Colonic mucosa (tissue), 4 donors: Measurements from ENCODE around the gene TRIM64C. TPM values are rescaled to one million over a fixed set of nuclear protein-coding genes. Genes with fewer than 3 reads are reported as not detected.
"Not testable (repeated sequence)": the region's sequence is repeated elsewhere in the genome, so short reads cannot be mapped to it uniquely, and the experiment has no call there.

Experiments
- DNase-seq: peaks from one replicate; pipeline ENCODE4 v3.0.0-alpha.2; 2020
- H3K27ac ChIP-seq: fragments of 200-600 bp; one replicate; pipeline ENCODE4 v1.8.0; 2021
- H3K27me3 ChIP-seq: fragments of 200-600 bp; one replicate; pipeline ENCODE4 v1.8.0; 2021
- H3K36me3 ChIP-seq: fragments of 200-600 bp; one replicate; pipeline ENCODE4 v1.8.0; 2021
- H3K4me1 ChIP-seq: fragments of 200-600 bp; one replicate; pipeline ENCODE4 v1.8.0; 2021; ENCODE audit warnings: mild to moderate bottlenecking
- H3K4me3 ChIP-seq: fragments of 200-600 bp; one replicate; pipeline ENCODE4 v1.8.0; 2021
- H3K9ac ChIP-seq, 2 donors: one replicate each; pipeline ENCODE4 v1.7.0; 2013; ENCODE audit warnings: control low read depth in 2 of 2, low read depth in 2 of 2, low read length in 2 of 2
- H3K9me3 ChIP-seq: fragments of 200-600 bp; one replicate; pipeline ENCODE4 v1.8.0; 2021
- intact Hi-C: fragments of 100-400 bp; cut with DNase I; formaldehyde crosslinking; loops from one replicate; pipeline ENCODE4 v1.14.1; 2022
- total RNA-seq, 2 donors: library from RNA; stranded (reverse); fragmentation: NEBNext Ultra II Directional in 1 of 2; extraction: Animal tissue kit (Norgen Biotek cat#: 25700) in 1 of 2; gene quantifications; one replicate each; pipeline ENCODE4 v1.2.1, GENCODE V29; 2021
- donor health status: healthy.
- donor health status: DM: no; HTN: no; CAD: no.
- donor health status: DM: no; HTN: no; CAD: no.

Gene TRIM64C
- total RNA-seq, result not detected

DNA sequence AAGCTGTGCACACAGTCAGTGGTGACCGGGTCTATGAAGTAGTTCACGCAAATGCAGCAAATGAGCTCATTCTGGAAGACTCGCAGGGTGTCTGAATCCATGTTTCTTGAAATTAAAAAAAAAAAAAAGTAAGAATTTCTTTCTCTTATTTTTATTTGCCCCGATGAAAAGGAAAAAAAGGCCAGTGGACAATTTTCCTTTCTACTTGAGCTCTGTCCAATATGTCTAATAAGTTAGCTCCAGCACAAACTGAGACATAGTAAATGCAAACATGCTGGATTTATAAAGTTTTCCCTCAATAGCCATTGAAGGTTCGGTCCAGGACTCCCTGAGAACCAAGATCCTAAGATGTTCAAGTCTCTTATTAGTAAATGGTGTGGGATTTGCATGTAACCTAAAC lies at the start of gene TRIM64C:
Gene TRIM64C, minus strand, starts transcription at position 101 of the 400 bp plus-strand sequence. Its CDS starts 0 bp downstream, at position 101.
- H3K27me3 ChIP-seq, H3K4me3 ChIP-seq, H3K9ac ChIP-seq, H3K27ac ChIP-seq, H3K36me3 ChIP-seq, H3K4me1 ChIP-seq, H3K9me3 ChIP-seq, DNase-seq, intact Hi-C loops: not testable (repeated sequence)

DNA sequence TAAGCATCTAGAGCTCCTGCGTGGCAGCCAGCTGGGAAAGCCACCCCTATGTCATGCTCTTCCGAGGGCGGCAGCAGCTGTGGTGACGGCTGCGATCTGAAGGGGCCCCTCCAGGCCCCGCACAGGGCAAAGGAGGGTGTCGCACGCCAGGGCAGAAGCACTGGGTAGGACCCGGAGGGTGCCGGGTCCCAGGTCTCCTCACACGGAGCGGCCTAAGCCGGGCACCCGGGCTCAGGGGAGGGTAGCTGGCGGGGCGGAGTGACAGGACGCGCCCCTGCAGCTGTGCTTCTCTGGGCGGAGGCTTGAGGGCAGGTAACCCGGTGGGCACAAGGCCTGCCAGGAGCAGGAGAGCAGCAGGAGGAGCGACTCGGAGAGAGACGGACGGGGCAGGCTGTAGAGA lies 43.4 kb upstream of the TRIM64C start:
- H3K9me3 ChIP-seq, intact Hi-C loops, H3K4me3 ChIP-seq, H3K4me1 ChIP-seq, H3K9ac ChIP-seq, H3K27me3 ChIP-seq, H3K27ac ChIP-seq, DNase-seq, H3K36me3 ChIP-seq: not testable (repeated sequence)

- H3K9ac ChIP-seq, H3K27me3 ChIP-seq, H3K4me1 ChIP-seq, H3K4me3 ChIP-seq, H3K9me3 ChIP-seq, DNase-seq, intact Hi-C loops, H3K27ac ChIP-seq, H3K36me3 ChIP-seq: not testable (repeated sequence)
Observed at GRCh38 chr11:49069897-49070296, 11.0 kb upstream of the TRIM64C start.

- intact Hi-C loops, H3K4me3 ChIP-seq, DNase-seq: not testable (repeated sequence)
Observed at GRCh38 chr11:49049821-49050220, 9.1 kb downstream of the TRIM64C start.

DNA sequence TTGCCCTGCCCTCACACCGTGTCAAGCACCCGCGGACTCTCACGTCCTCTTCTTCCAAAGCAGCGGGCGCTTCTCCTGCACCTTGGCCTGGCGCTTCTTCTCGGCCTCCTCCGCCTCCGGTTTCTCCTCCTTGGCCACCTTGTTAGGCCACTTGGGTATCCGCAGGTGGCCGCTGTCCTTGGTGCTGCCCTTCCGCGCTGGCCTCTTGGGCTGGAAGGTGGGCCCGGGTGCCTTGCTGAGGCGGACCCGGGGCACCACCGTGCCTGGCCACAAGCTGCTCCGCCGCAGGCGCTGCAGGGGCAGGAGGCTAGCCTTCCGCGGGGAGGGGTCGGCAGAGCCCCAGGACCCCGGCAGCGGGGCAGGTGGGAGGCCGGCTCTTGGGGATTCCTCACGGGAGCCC lies 10.7 kb downstream of the TRIM64C start:
- H3K4me1 ChIP-seq, H3K4me3 ChIP-seq, H3K9ac ChIP-seq, H3K36me3 ChIP-seq, H3K27ac ChIP-seq, H3K27me3 ChIP-seq, H3K9me3 ChIP-seq, DNase-seq, intact Hi-C loops: not testable (repeated sequence)

More at GRCh38 chr11:49049821-49050220, 9.1 kb downstream of the TRIM64C start:
- H3K9ac ChIP-seq, H3K36me3 ChIP-seq, H3K4me1 ChIP-seq, H3K9me3 ChIP-seq, H3K27ac ChIP-seq, H3K27me3 ChIP-seq: not testable (repeated sequence)

DNA sequence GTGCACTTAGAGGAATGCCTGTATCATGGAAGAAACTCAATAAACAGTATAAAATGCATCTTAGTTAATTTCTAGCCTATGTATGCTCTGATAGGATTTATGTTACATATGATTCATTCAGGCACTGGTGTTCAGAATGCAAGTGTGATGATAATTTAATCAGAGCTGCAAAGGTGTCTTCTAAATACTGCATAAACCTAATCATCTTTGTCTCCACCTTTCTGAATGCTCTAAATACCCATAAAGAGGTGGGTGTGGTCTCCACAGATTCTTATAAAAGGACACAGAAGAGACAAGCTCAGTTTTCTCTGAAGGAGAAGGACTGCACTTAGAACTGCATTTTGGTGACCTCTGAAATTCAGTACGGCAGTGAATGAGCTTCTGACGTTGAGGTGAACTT lies 30.4 kb downstream of the TRIM64C start, which contains the start of gene TRIM49B:
Gene TRIM49B, plus strand, starts transcription at position 301 of the 400 bp plus-strand sequence. CDS start 2,777 bp downstream, outside the sequence.
- H3K9me3 ChIP-seq, H3K27me3 ChIP-seq, H3K9ac ChIP-seq, H3K4me3 ChIP-seq, H3K36me3 ChIP-seq, DNase-seq, H3K27ac ChIP-seq, intact Hi-C loops, H3K4me1 ChIP-seq: not testable (repeated sequence)

Other genes with a start within 250 kb of the TRIM64C start
- not detected for gene TRIM51G, start 75.2 kb downstream of the TRIM64C start, total RNA-seq
- gene TRIM49B, start 30.3 kb downstream of the TRIM64C start, total RNA-seq, result not detected
- under 1 TPM in 1 of 2 donors, not detected in 1; 0.69 TPM for gene FOLH1, start 149.5 kb upstream of the TRIM64C start, total RNA-seq